Activated naive CD4-positive, alpha-beta T cell treated with anti-CD3 and anti-CD28 coated beads, Interleukin-2, amount 50 U/mL, for 24 hours (primary cell): ENCODE data around the gene TTC16.
A peak's percentile ranks its signal among the peaks of the same experiment; 100 is the strongest.

Source experiments
- H3K27ac Mint-ChIP-seq: one replicate; pipeline ENCODE4 v1.8.0; 2021; ENCODE audit warnings: mild to moderate bottlenecking, mixed read lengths
- H3K27me3 Mint-ChIP-seq: one replicate; pipeline ENCODE4 v1.8.0; 2021; ENCODE audit warnings: mixed read lengths
- H3K36me3 Mint-ChIP-seq: one replicate; pipeline ENCODE4 v1.8.0; 2021; ENCODE audit warnings: mixed read lengths
- H3K4me1 Mint-ChIP-seq: one replicate; pipeline ENCODE4 v1.8.0; 2021; ENCODE audit warnings: mixed read lengths
- H3K4me3 Mint-ChIP-seq: one replicate; pipeline ENCODE4 v1.8.0; 2021; ENCODE audit warnings: mild to moderate bottlenecking, mixed read lengths
- H3K9me3 Mint-ChIP-seq: one replicate; pipeline ENCODE4 v1.8.0; 2021; ENCODE audit warnings: mixed read lengths

The TTC16 gene

DNA sequence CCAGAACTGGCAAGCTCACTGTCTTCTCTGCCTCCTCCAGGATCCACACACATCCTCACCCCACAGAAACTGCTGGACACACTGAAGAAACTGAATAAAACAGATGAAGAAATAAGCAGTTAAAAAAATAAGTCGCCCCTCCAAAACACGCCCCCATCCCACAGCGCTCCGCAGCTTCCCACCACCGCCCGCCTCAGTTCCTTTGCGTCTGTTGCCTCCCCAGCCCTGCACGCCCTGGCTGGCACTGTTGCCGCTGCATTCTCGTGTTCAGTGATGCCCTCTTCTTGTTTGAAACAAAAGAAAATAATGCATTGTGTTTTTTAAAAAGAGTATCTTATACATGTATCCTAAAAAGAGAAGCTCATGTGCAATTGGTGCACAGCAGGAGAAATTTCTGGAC, 25.1 kb upstream of the TTC16 start:
- no peak overlapping the region for H3K4me3 Mint-ChIP-seq
- no peaks in the 10 kb centered on the region for H3K4me1 Mint-ChIP-seq
- no peaks in the 10 kb centered on the region for H3K9me3 Mint-ChIP-seq
- H3K36me3 Mint-ChIP-seq: no peaks in the 10 kb centered on the region
- H3K27me3 Mint-ChIP-seq: no peaks in the 10 kb centered on the region
- H3K27ac Mint-ChIP-seq: no peak overlapping the region

GRCh38 chr9:127692071-127692470, 23.8 kb upstream of the TTC16 start:
- no peak overlapping the region for H3K27ac Mint-ChIP-seq
- H3K27me3 Mint-ChIP-seq: no peaks in the 10 kb centered on the region
- H3K36me3 Mint-ChIP-seq: no peaks in the 10 kb centered on the region
- H3K9me3 Mint-ChIP-seq: no peaks in the 10 kb centered on the region
- H3K4me1 Mint-ChIP-seq: no peaks in the 10 kb centered on the region
- no peak overlapping the region for H3K4me3 Mint-ChIP-seq

DNA sequence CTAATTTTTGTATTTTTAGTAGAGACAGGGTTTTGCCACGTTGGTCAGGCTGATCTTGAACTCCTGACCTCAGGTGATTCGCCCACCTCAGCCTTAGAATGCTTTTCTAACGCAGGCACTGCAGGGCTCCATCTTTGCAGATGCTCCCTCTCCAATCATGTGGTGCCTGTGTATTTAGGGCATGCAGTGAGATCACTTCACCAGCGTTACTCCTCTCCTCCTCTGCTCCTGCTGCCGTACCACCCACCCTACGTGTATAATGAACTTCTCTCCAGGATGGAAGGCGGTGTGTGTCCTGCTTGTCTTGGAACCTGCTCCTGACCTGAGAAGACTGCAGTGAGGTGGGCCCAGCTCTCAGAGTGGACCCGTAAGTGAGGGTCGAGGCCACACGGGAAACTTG, 22.7 kb upstream of the TTC16 start:
- no peaks in the 10 kb centered on the region for H3K36me3 Mint-ChIP-seq
- H3K27ac Mint-ChIP-seq: no peak overlapping the region
- no peaks in the 10 kb centered on the region for H3K27me3 Mint-ChIP-seq
- H3K9me3 Mint-ChIP-seq: no peaks in the 10 kb centered on the region
- peaks cover 4% of the 10 kb centered on the region for H3K4me1 Mint-ChIP-seq
- no peak overlapping the region for H3K4me3 Mint-ChIP-seq

DNA sequence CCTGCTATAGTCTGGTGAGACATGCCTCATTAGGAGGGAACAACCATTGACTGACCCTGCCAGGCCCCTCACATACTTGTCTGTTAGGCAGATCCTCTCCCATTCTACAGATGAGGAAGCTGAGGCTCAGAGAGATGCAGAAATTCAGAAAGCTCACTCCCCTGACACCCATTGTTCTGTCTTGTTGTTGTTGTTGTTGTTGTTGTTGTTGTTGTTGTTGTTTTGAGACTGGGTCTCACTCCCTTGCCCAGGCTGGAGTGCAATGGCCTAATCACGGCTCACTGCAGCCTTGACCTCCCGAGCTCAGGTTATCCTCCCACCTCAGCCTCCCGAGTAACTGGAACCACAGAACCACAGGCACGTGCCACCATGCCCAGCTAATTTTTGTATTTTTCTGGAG, 22.2 kb upstream of the TTC16 start:
- H3K4me3 Mint-ChIP-seq: no peak overlapping the region
- no peaks in the 10 kb centered on the region for H3K9me3 Mint-ChIP-seq
- H3K27ac Mint-ChIP-seq: no peak overlapping the region
- H3K4me1 Mint-ChIP-seq: peaks cover 4% of the 10 kb centered on the region
- no peaks in the 10 kb centered on the region for H3K36me3 Mint-ChIP-seq
- H3K27me3 Mint-ChIP-seq: no peaks in the 10 kb centered on the region

- no peaks in the 10 kb centered on the region for H3K27me3 Mint-ChIP-seq
- peaks cover 14% of the 10 kb centered on the region for H3K4me1 Mint-ChIP-seq
- H3K4me3 Mint-ChIP-seq: no peak overlapping the region
- no peaks in the 10 kb centered on the region for H3K36me3 Mint-ChIP-seq
- no peak overlapping the region for H3K27ac Mint-ChIP-seq
- H3K9me3 Mint-ChIP-seq: no peaks in the 10 kb centered on the region
Measured at GRCh38 chr9:127694890-127695720, 20.8 kb upstream of the TTC16 start.

DNA sequence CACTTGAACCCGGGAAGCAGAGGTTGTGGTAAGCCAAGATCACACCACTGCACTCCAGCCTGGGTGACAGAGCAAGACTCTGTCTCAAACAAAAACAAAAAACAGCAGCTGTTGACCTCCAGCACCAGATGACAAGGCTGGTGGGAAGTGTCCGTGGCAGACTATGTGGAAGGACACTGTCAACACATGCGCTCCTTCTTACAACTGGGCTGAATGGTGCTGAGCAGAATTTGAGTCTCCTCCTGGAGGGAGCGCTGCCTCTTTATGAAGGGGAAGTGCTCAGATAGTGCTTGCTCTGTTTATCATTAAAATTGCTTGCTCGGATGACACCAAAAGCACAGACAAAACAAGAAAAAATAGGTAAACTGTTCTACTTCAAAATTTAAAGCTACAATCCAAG, 18.3 kb upstream of the TTC16 start:
- peaks cover 17% of the 10 kb centered on the region for H3K4me1 Mint-ChIP-seq
- no peak overlapping the region for H3K27ac Mint-ChIP-seq
- H3K9me3 Mint-ChIP-seq: no peaks in the 10 kb centered on the region
- H3K27me3 Mint-ChIP-seq: no peaks in the 10 kb centered on the region
- no peak overlapping the region for H3K4me3 Mint-ChIP-seq
- H3K36me3 Mint-ChIP-seq: no peaks in the 10 kb centered on the region

DNA sequence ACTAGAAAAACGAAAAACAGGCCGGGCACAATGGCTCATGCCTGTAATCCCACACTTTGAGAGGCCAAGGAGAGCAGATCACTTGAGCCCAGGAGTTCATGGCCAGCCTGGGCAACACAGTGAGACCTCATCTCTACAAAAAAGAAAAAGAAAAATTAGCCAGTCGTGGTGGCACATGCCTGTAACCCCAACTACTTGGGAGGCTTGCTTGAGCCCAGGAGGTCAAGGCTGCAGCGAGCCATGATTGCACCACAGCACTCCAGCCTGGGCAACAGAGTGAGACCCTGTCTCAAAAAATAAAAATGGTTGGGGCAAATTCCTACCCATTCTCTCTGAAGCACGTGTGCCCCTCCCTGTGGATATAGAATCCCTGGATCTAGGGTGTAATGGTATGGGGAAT, 17.5 kb upstream of the TTC16 start:
- Mint-ChIP-seq H3K4me1 (peaks cover 17% of the 10 kb centered on the region), H3K27ac (no peak overlapping the region), H3K36me3 (no peaks in the 10 kb centered on the region), H3K4me3 (no peak overlapping the region), H3K27me3 (no peaks in the 10 kb centered on the region), H3K9me3 (no peaks in the 10 kb centered on the region)

- Mint-ChIP-seq H3K9me3 (no peaks in the 10 kb centered on the region), H3K36me3 (no peaks in the 10 kb centered on the region), H3K4me3 (peak overlapping the region; percentile 84), H3K27ac (peak overlapping the region; percentile 66), H3K4me1 (peaks cover 17% of the 10 kb centered on the region), H3K27me3 (no peaks in the 10 kb centered on the region)
Measured at GRCh38 chr9:127698985-127699670, 16.8 kb upstream of the TTC16 start.

DNA sequence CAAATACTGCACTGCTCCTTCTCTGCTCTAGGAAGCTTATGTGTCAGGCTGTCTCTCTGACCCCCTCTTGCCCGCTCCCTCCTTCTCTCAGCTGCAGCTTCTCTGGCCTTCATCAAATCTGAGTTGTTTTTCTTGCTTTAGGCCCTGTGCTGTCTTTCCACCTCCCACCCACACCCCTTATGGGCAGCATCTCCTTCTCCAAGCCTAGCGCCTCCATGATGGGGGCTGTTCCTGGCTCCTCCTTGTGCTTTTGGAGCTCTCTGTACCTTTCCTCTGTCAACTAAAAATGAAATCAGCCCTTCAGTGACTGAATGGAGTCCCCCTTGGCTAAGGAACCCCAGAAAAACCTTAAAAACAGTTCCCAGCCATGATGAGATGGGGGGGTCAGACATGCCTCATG, 15.7 kb upstream of the TTC16 start:
- H3K4me3 Mint-ChIP-seq: peak overlapping the region; percentile 39
- no peaks in the 10 kb centered on the region for H3K9me3 Mint-ChIP-seq
- H3K27ac Mint-ChIP-seq: no peak overlapping the region
- no peaks in the 10 kb centered on the region for H3K27me3 Mint-ChIP-seq
- no peaks in the 10 kb centered on the region for H3K36me3 Mint-ChIP-seq
- peaks cover 17% of the 10 kb centered on the region for H3K4me1 Mint-ChIP-seq

- H3K36me3 Mint-ChIP-seq: no peaks in the 10 kb centered on the region
- no peak overlapping the region for H3K27ac Mint-ChIP-seq
- peak overlapping the region; percentile 39 for H3K4me3 Mint-ChIP-seq
- no peaks in the 10 kb centered on the region for H3K9me3 Mint-ChIP-seq
- H3K4me1 Mint-ChIP-seq: peaks cover 17% of the 10 kb centered on the region
- no peaks in the 10 kb centered on the region for H3K27me3 Mint-ChIP-seq
Measured at GRCh38 chr9:127700594-127701255, 15.2 kb upstream of the TTC16 start.

GRCh38 chr9:127703289-127703946, 12.5 kb upstream of the TTC16 start:
- no peak overlapping the region for H3K4me3 Mint-ChIP-seq
- H3K4me1 Mint-ChIP-seq: peaks cover 22% of the 10 kb centered on the region
- no peaks in the 10 kb centered on the region for H3K9me3 Mint-ChIP-seq
- no peaks in the 10 kb centered on the region for H3K36me3 Mint-ChIP-seq
- no peak overlapping the region for H3K27ac Mint-ChIP-seq
- H3K27me3 Mint-ChIP-seq: no peaks in the 10 kb centered on the region

DNA sequence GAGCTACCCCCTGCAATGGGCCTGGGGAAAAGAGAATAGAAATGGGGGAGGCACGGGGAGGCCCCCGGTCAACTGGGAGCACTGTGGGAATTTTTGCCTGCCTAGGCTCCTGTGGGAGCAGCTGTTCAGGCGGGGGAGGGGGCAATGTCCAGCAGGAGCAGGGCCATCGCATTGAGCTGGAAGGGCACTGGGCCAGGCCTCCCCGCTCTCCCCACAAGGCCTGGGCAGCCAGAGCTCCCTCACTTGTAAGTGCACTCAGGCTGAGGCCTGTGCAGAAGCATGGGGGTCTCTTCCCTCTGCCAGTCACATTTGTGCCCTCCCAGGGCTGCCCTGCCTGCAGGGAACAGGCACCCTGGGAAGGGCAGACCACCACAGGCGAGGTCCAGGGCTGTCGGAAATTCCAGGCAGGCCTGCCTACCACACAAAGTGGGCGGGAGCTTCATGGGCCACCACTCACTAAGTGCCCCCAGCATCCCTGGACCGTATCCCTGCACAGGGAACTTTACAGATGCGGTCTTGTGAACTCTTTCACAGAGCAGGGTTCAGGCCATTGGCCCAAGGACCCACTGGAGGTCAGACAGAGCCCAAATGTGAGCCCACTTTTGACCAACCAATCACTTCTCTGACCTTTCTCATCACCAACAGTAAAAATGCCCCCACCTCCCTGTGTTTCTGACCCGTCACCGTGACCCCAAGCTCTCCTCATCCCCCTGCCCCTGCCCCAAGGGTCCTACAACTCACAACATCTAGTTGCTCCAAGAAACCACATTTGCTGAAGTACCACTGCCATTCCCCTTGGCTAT, 10.1 kb upstream of the TTC16 start:
- no peaks in the 10 kb centered on the region for H3K9me3 Mint-ChIP-seq
- no peak overlapping the region for H3K27ac Mint-ChIP-seq
- no peak overlapping the region for H3K4me3 Mint-ChIP-seq
- no peaks in the 10 kb centered on the region for H3K27me3 Mint-ChIP-seq
- H3K4me1 Mint-ChIP-seq: peaks cover 13% of the 10 kb centered on the region
- H3K36me3 Mint-ChIP-seq: no peaks in the 10 kb centered on the region

DNA sequence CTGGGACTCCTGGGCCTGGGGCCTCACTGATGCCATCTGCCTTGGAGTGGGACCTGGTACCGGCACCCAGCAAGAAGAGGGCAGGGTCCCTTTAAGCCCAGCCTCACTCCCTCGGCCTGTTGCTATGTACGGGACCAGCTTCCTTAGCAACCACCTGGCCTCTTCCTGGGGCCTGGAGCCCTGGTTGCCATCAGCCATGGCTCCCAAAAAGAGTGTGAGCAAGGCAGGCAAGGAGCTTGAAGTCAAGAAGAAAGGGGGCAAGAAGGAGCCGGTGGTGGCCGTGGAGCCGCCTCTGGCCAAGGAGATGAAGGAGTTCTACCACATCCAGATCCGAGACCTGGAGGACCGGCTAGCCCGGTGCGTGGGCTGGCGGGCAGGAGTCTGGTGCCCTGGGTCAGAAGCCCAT, 9.0 kb upstream of the TTC16 start, which contains the start of gene CFAP157:
TSS of gene CFAP157 (plus strand) at position 153 of the 406 bp plus-strand sequence. CDS start at position 197, 44 bp downstream.
- Mint-ChIP-seq H3K27me3 (no peaks in the 10 kb centered on the region), H3K36me3 (no peaks in the 10 kb centered on the region), H3K4me3 (no peak within 1 kb of the TSS), H3K9me3 (no peaks in the 10 kb centered on the region), H3K4me1 (peaks cover 23% of the 10 kb centered on the region), H3K27ac (no peak within 1 kb of the TSS)

DNA sequence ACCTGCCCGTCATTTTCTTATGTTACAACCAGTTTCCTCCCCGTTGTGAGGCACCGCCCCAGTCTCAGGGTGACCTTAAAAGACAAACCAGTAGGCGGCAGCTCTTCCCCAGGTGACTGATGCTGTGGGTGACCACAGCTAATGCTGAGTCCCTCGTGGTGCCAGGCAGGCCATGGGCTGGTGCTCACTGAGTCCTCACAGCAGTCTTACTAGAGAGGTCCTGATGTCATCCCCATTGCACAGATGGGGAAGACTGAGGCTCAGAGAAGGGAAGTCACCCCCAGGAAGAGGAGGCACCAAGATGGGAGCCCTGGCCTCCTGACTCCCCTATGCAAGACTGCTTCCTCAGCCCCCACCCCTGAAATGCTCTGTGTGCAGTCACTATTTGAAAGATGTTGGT, 8.1 kb upstream of the TTC16 start:
- H3K9me3 Mint-ChIP-seq: no peaks in the 10 kb centered on the region
- no peak overlapping the region for H3K4me3 Mint-ChIP-seq

More for the DNA sequence above, 8.1 kb upstream of the TTC16 start:
- Mint-ChIP-seq H3K4me1 (peaks cover 28% of the 10 kb centered on the region), H3K27ac (no peak overlapping the region), H3K36me3 (no peaks in the 10 kb centered on the region), H3K27me3 (no peaks in the 10 kb centered on the region)
